AG04449 (cell line): ENCODE results near the gene IFNLR1.

ENCODE experiments used
- CTCF ChIA-PET: fragments of 350-600 bp; formaldehyde crosslinking; extraction: SDS; loops from one replicate; lab custom pipeline; 2021; ENCODE audit warnings: antibody characterized with exemption; lab: Yijun Ruan, JAX
- POLR2A ChIA-PET: fragments of 400-600, 350-600 bp; formaldehyde crosslinking; extraction: SDS; loops from one replicate; lab custom pipeline; 2020; ENCODE audit warnings: antibody characterized with exemption, inconsistent platforms; lab: Yijun Ruan, JAX
- DNase-seq: peaks from one replicate; pipeline ENCODE4 v3.0.0-alpha.2; 2010; ENCODE audit warnings: low read depth, low spot score
- H3K4me3 ChIP-seq: 2 replicates; pipeline ENCODE4 v1.5.1; 2011; ENCODE audit warnings: low read depth, mild to moderate bottlenecking, control low read depth, low read length
- TF ChIP-seq, protein P1 (sequence below): IDR thresholded peaks from one replicate; pipeline ENCODE4 v1.5.1; 2011; ENCODE audit warnings: mild to moderate bottlenecking, moderate library complexity, low read length, control low read depth, inconsistent platforms; ENCODE audit not compliant: insufficient read depth; ENCODE audit errors: missing control alignments

The IFNLR1 gene

DNA sequence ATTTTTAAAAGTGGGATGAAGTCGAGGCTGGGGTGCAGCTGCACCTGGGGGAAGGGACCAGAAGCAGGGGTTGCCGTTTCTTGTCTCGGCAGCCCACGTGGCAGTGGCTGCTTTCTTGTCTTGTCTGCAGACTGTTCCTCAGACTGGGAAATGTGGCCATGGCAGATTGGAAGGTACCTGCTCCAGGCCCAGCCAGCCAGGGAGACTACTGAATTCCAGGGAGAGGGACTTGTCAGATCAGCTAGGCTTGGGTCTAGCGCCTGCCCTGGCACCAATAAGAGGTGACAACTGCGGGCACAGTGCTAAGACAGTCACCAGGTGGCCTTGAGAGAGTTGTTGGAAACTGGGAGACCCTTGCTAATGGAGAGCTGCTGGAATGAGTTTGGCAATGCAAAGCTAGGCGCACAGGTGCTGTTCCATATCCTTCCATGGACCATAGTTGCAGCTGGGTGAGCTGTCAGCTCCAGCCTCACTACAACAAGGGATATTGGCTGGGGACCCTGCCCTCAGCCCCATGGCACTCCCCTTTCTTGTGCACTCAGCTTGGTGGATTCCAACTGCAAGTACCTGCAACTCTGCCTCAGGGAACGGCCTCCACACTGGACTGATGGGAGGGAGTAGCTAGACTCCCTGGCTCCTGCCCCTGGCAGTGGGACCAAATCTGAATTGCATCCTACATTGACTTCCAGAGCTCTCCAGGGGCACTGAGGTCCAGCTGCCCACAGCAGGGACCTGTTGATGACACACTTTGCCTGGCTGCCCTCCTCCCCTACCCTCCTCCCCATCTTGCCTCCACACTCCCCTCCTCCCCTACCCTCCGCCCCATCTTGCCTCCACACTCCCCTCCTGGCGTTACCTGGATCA, 34.2 kb downstream of the IFNLR1 start:
- H3K4me3 ChIP-seq: no peak overlapping the region
- TF ChIP-seq, protein P1, sequence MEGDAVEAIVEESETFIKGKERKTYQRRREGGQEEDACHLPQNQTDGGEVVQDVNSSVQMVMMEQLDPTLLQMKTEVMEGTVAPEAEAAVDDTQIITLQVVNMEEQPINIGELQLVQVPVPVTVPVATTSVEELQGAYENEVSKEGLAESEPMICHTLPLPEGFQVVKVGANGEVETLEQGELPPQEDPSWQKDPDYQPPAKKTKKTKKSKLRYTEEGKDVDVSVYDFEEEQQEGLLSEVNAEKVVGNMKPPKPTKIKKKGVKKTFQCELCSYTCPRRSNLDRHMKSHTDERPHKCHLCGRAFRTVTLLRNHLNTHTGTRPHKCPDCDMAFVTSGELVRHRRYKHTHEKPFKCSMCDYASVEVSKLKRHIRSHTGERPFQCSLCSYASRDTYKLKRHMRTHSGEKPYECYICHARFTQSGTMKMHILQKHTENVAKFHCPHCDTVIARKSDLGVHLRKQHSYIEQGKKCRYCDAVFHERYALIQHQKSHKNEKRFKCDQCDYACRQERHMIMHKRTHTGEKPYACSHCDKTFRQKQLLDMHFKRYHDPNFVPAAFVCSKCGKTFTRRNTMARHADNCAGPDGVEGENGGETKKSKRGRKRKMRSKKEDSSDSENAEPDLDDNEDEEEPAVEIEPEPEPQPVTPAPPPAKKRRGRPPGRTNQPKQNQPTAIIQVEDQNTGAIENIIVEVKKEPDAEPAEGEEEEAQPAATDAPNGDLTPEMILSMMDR: no peak
- CTCF ChIA-PET: interaction anchor here (1.0 to 9.0 kb wide), 7 partner anchors 11 to 434 kb away, joined by 3 to 102 read pairs (median 6); no protein-coding TSS in a partner anchor
- DNase-seq: no peak
- POLR2A ChIA-PET: interaction anchor here (0.7 kb wide), 1 partner anchor 16 kb away, joined by 4 read pairs; no protein-coding TSS in a partner anchor

DNA sequence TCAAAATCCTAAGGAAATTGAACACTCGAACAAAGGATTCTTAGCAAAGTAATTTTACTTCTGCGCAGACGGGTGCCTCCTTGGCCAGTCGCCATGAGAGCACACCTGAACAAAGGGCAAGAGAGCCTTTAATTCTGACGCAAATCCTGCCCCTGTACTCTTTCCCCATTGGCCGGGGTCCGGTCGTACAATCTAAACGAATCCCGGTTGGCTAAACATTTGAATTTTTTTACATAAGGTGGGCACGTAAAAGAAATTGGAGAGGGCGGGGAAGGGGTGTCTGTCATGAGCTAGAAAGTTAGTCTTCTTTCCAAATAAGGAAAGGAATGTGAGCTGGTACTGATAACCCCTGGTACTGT, 35.9 kb downstream of the IFNLR1 start:
- TF ChIP-seq, protein P1: no peak
- no peak overlapping the region for H3K4me3 ChIP-seq
- DNase-seq: no peak
- ChIA-PET CTCF (interaction anchor here (0.9 to 9.0 kb wide), 18 partner anchors 10 to 486 kb away, joined by 3 to 102 read pairs (median 9); partner anchors contain the start of gene IL22RA1), POLR2A (no interaction called here)

GRCh38 chr1:24150234-24151174, 36.6 kb downstream of the IFNLR1 start:
- no peak for DNase-seq
- no peak overlapping the region; the same call in 1 of the 2 replicates for H3K4me3 ChIP-seq
- TF ChIP-seq, protein P1: peak; percentile 94
- ChIA-PET POLR2A (interaction anchor here (0.6 kb wide), 1 partner anchor 55 kb away, joined by 3 read pairs; no protein-coding TSS in a partner anchor), CTCF (interaction anchor here (0.6 to 9.0 kb wide), 42 partner anchors 8 to 1965 kb away, joined by 3 to 102 read pairs (median 5); partner anchors contain the start of genes IFNLR1 and IL22RA1)

DNA sequence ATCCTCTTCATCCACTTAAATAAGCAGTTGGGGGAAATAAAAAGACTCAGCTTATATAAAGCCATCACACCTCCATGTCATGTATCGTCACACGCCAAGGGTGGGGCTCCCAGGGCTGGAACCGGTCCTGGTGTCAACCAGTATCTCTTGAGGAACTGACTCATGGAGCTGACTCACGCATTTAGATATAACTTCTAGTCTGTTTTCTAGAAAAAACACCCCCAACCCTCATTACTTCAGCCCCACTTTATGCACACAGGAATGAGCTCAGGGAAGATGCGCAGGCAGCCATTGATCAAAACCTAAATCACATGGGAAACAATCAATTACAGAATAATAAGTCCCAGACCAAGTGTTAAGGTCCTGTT, 37.2 kb downstream of the IFNLR1 start:
- CTCF ChIA-PET: interaction anchor here (0.7 to 9.0 kb wide), 38 partner anchors 8 to 935 kb away, joined by 3 to 102 read pairs (median 6); partner anchors contain the start of genes IFNLR1 and IL22RA1
- no peak overlapping the region; the same call in 1 of the 2 replicates for H3K4me3 ChIP-seq
- DNase-seq: no peak
- POLR2A ChIA-PET: interaction anchor here (0.6 kb wide), 1 partner anchor 56 kb away, joined by 3 read pairs; no protein-coding TSS in a partner anchor
- TF ChIP-seq, protein P1: no peak

- ChIA-PET CTCF (interaction anchor here (0.9 to 9.0 kb wide), 8 partner anchors 9 to 245 kb away, joined by 3 to 102 read pairs (median 5); no protein-coding TSS in a partner anchor), POLR2A (interaction anchor here (0.5 kb wide), 1 partner anchor 12 kb away, joined by 3 read pairs; no protein-coding TSS in a partner anchor)
These were observed 39.3 kb downstream of the IFNLR1 start for GRCh38 chr1:24147816-24148215.

More at GRCh38 chr1:24147816-24148215, 39.3 kb downstream of the IFNLR1 start:
- TF ChIP-seq, protein P1: no peak
- no peak for DNase-seq
- H3K4me3 ChIP-seq: no peak overlapping the region
